Adrenal gland (tissue), 5 donors: Measurements from ENCODE around the gene PRPF19.

Experiments used
- CTCF ChIP-seq, 6 experiments: fragments of 450-650 bp in 4 of 6; fragments of 200-600 bp in 2 of 6; sonication (generic) in 1 of 6; IDR thresholded peaks; 1 replicate in 5 of 6; 2 replicates in 1 of 6; pipeline versions ENCODE4 v1.5.1 to v1.8.0; 2016 to 2021; ENCODE audit warnings: antibody characterized with exemption in 6 of 6, mild to moderate bottlenecking in 2 of 6, moderate library complexity in 1 of 6
- POLR2A ChIP-seq, 2 donors: fragments of 450-650 bp; IDR thresholded peaks; one replicate each; pipeline ENCODE4 v1.6.1; 2017; ENCODE audit warnings: antibody characterized with exemption in 2 of 2, mild to moderate bottlenecking in 2 of 2, moderate library complexity in 1 of 2
- donor health status: DM: no; HTN: no; CAD: no.

GRCh38 chr11:60875366-60876167, 30.8 kb downstream of the PRPF19 start:
- TF ChIP-seq POLR2A (IDR thresholded peaks at IDR 0.05) (no peak), CTCF (IDR thresholded peaks at IDR 0.05) (no peak)
